GM23338 (cell line): ENCODE results near the gene MOB2. TPM values are rescaled to one million over a fixed set of nuclear protein-coding genes. Genes with fewer than 3 reads are reported as not detected.

Experiments used
- ATAC-seq: fragments of 200-7000 bp; cut with Tn5 transposase; 3 replicates; pipeline ENCODE4 v1.9.1; 2020
- DNase-seq: peaks from one replicate; pipeline ENCODE4 v3.0.0-alpha.2; 2015; ENCODE audit warnings: low spot score
- H2AFZ ChIP-seq: fragments of 200-600 bp; sonication (generic); 2 replicates; pipeline ENCODE4 v1.8.0; 2016; ENCODE audit warnings: antibody characterized with exemption, mild to moderate bottlenecking, moderate library complexity
- H3F3A ChIP-seq: fragments of 200-600 bp; sonication (generic); replicated peaks from 2 replicates; pipeline ENCODE4 v1.8.0; 2017; ENCODE audit warnings: antibody characterized with exemption, mixed run types, low read depth
- H3K27ac ChIP-seq: fragments of 200-600 bp; sonication (generic); 2 replicates; pipeline ENCODE4 v1.6.1; 2016; ENCODE audit warnings: low read depth
- H3K27me3 ChIP-seq: fragments of 200-600 bp; sonication (generic); 2 replicates; pipeline ENCODE4 v1.8.0; 2016; ENCODE audit warnings: mild to moderate bottlenecking, mixed run types, moderate library complexity; ENCODE audit not compliant: insufficient read depth
- H3K36me3 ChIP-seq: fragments of 200-600 bp; sonication (generic); 2 replicates; pipeline ENCODE4 v1.8.0; 2016; ENCODE audit warnings: mild to moderate bottlenecking; ENCODE audit not compliant: insufficient read depth
- H3K4me1 ChIP-seq: fragments of 200-600 bp; sonication (generic); 2 replicates; pipeline ENCODE4 v1.8.0; 2016; ENCODE audit warnings: mild to moderate bottlenecking, moderate library complexity; ENCODE audit not compliant: insufficient read depth
- H3K4me2 ChIP-seq: fragments of 200-600 bp; sonication (generic); 2 replicates; pipeline ENCODE4 v1.7.1; 2017; ENCODE audit warnings: mixed run types
- H3K4me3 ChIP-seq: fragments of 200-600 bp; sonication (generic); 2 replicates; pipeline ENCODE4 v1.6.1; 2016; ENCODE audit warnings: mixed run types
- H3K79me2 ChIP-seq: fragments of 200-600 bp; sonication (generic); replicated peaks from 2 replicates; pipeline ENCODE4 v1.8.0; 2017; ENCODE audit warnings: mild to moderate bottlenecking; ENCODE audit not compliant: insufficient read depth
- H3K9me2 ChIP-seq: fragments of 200-600 bp; sonication (generic); 2 replicates; pipeline ENCODE4 v1.8.0; 2017; ENCODE audit not compliant: insufficient read depth
- H4K20me1 ChIP-seq: fragments of 200-600 bp; sonication (generic); replicated peaks from 2 replicates; pipeline ENCODE4 v1.8.0; 2017; ENCODE audit warnings: mild to moderate bottlenecking; ENCODE audit not compliant: insufficient read depth
- H3K27ac Mint-ChIP-seq: 2 replicates; pipeline ENCODE4 v1.8.0; 2020; ENCODE audit warnings: inconsistent platforms, mild to moderate bottlenecking, moderate library complexity, mixed read lengths
- H3K27me3 Mint-ChIP-seq: 3 replicates; pipeline ENCODE4 v1.8.0; 2022; ENCODE audit warnings: low read depth, mild to moderate bottlenecking, moderate library complexity, mixed read lengths, inconsistent platforms; ENCODE audit not compliant: insufficient read depth, poor library complexity
- H3K36me3 Mint-ChIP-seq: 3 replicates; pipeline ENCODE4 v1.8.0; 2021; ENCODE audit warnings: low read depth, mild to moderate bottlenecking, inconsistent platforms, moderate library complexity, mixed read lengths
- H3K4me1 Mint-ChIP-seq: 3 replicates; pipeline ENCODE4 v1.8.0; 2020; ENCODE audit warnings: mild to moderate bottlenecking, inconsistent platforms, mixed read lengths
- H3K4me3 Mint-ChIP-seq: 3 replicates; pipeline ENCODE4 v1.8.0; 2021; ENCODE audit warnings: moderate library complexity, mild to moderate bottlenecking, inconsistent platforms, mixed read lengths
- H3K9me3 Mint-ChIP-seq: 3 replicates; pipeline ENCODE4 v1.8.0; 2020; ENCODE audit warnings: moderate library complexity, mild to moderate bottlenecking, inconsistent platforms, mixed read lengths
- CREB1 ChIP-seq: fragments of 250-450 bp; sonication (Bioruptor Pico); IDR thresholded peaks from 2 replicates; pipeline ENCODE4 v1.5.0; 2020; ENCODE audit warnings: low read depth, mild to moderate bottlenecking, moderate library complexity
- CTCF ChIP-seq, 2 experiments: fragments of 200-600 bp in 1 of 2; sonication (generic) in 1 of 2; conservative IDR thresholded peaks; 2 replicates each; pipeline versions ENCODE4 v1.5.1 to v1.6.1; 2016 to 2017; ENCODE audit warnings: antibody characterized with exemption in 2 of 2, low read depth in 2 of 2, mild to moderate bottlenecking in 2 of 2, moderate library complexity in 1 of 2
- ETS1 ChIP-seq: IDR thresholded peaks from 2 replicates; pipeline ENCODE4 v1.6.1; 2016; ENCODE audit warnings: antibody characterized with exemption
- EZH2 ChIP-seq: fragments of 200-600 bp; sonication (generic); IDR thresholded peaks from one replicate; pipeline ENCODE4 v1.8.0; 2017; ENCODE audit warnings: antibody characterized with exemption, mild to moderate bottlenecking, low read depth; ENCODE audit not compliant: unreplicated experiment
- EZH2phosphoT487 ChIP-seq: fragments of 200-600 bp; sonication (generic); IDR thresholded peaks from one replicate; pipeline ENCODE4 v1.8.1; 2018; ENCODE audit warnings: antibody characterized with exemption; ENCODE audit not compliant: unreplicated experiment
- JUNB ChIP-seq: IDR thresholded peaks from one replicate; pipeline ENCODE4 v1.6.1; 2016; ENCODE audit warnings: antibody characterized with exemption; ENCODE audit not compliant: unreplicated experiment
- NANOG ChIP-seq: IDR thresholded peaks from 2 replicates; pipeline ENCODE4 v1.6.1; 2016; ENCODE audit warnings: antibody characterized with exemption, borderline replicate concordance
- POLR2AphosphoS5 ChIP-seq: IDR thresholded peaks from 2 replicates; pipeline ENCODE4 v1.6.1; 2016; ENCODE audit warnings: antibody characterized with exemption, low read depth
- REST ChIP-seq: IDR thresholded peaks from one replicate; pipeline ENCODE4 v1.6.1; 2018; ENCODE audit warnings: antibody characterized with exemption; ENCODE audit not compliant: unreplicated experiment
- STAT1 ChIP-seq: IDR thresholded peaks from one replicate; pipeline ENCODE4 v1.6.1; 2016; ENCODE audit warnings: antibody characterized with exemption; ENCODE audit not compliant: unreplicated experiment
- ZNF114 ChIP-seq: fragments of 250-450 bp; sonication (Bioruptor Pico); IDR thresholded peaks from 2 replicates; pipeline ENCODE4 v1.5.0; 2020; ENCODE audit warnings: mild to moderate bottlenecking, moderate library complexity
- ZNF331 ChIP-seq: fragments of 250-450 bp; sonication (Bioruptor Pico); IDR thresholded peaks from 2 replicates; pipeline ENCODE4 v1.5.0; 2020; ENCODE audit warnings: low read depth, mild to moderate bottlenecking, moderate library complexity
- ZNF462 ChIP-seq: fragments of 250-450 bp; sonication (Bioruptor Pico); IDR thresholded peaks from 2 replicates; pipeline ENCODE4 v1.5.0; 2020; ENCODE audit warnings: mild to moderate bottlenecking, moderate library complexity
- polyA plus RNA-seq: library from polyadenylated mRNA; unstranded; fragments of >200 nt; fragmentation: Nextera tagmentation; extraction: Ambion mirVana; gene quantifications from 2 replicates; pipeline ENCODE4 v1.2.1, GENCODE V29; 2016
- total RNA-seq: library from RNA; depleted of rRNA; stranded (reverse); fragments of >200 nt; shearing (Covaris generic); gene quantifications from 2 replicates; pipeline ENCODE4 v1.2.3, GENCODE V29; 2014

The MOB2 gene
- total and polyA plus RNA-seq, 2 experiments from 2014 or later: 10.1 to 19.7 TPM

GRCh38 chr11:1478011-1478410 lies 8.6 kb downstream of the MOB2 start:
- no peak overlapping the region for H3K27ac ChIP-seq
- Mint-ChIP-seq H3K4me1 (no peaks in the 10 kb centered on the region), H3K9me3 (no peaks in the 10 kb centered on the region; the same call in 2 of the 3 replicates), H3K4me3 (no peak overlapping the region), H3K27ac (no peak overlapping the region), H3K27me3 (no peaks in the 10 kb centered on the region), H3K36me3 (peaks cover 5% of the 10 kb centered on the region; the same call in 1 of the 3 replicates)
- no peak for ATAC-seq
- H3K4me3 ChIP-seq: no peak overlapping the region
- H3K27me3 ChIP-seq: no peaks in the 10 kb centered on the region
- H3F3A ChIP-seq: no peaks in the 10 kb centered on the region
- H3K9me2 ChIP-seq: no peaks in the 10 kb centered on the region
- no peaks in the 10 kb centered on the region for H3K4me1 ChIP-seq
- no peaks in the 10 kb centered on the region for H3K36me3 ChIP-seq
- no peak overlapping the region for H3K4me2 ChIP-seq
- H2AFZ ChIP-seq: no peak overlapping the region
- H4K20me1 ChIP-seq: peaks cover 7% of the 10 kb centered on the region
- TF ChIP-seq ZNF331 (CRISPR knock-in tag) (no peak), REST (no peak), ZNF462 (CRISPR knock-in tag) (no peak), EZH2phosphoT487 (no peak), NANOG (no peak), POLR2AphosphoS5 (no peak), JUNB (no peak), CREB1 (CRISPR knock-in tag) (no peak), ETS1 (no peak), CTCF (conservative IDR thresholded peaks at IDR 0.05; ENCODE audit: low read depth in 2 of 2) (no peak), EZH2 (no peak), ZNF114 (no peak), STAT1 (no peak)
- no peak for DNase-seq
- no peaks in the 10 kb centered on the region for H3K79me2 ChIP-seq
